Parathyroid adenoma (tissue), 2 donors: Measurements from ENCODE around the gene NAIP.
"Not testable (repeated sequence)": the region's sequence is repeated elsewhere in the genome, so short reads cannot be mapped to it uniquely, and the experiment has no call there.

Experiments
- H2AFZ ChIP-seq: fragments of 300-600 bp; sonication (generic); one replicate; pipeline ENCODE4 v1.7.0; 2017; ENCODE audit warnings: antibody characterized with exemption, mild to moderate bottlenecking
- H3K27ac ChIP-seq: fragments of 300-600 bp; sonication (generic); one replicate; pipeline ENCODE4 v1.7.0; 2017
- H3K27me3 ChIP-seq: fragments of 300-600 bp; sonication (generic); one replicate; pipeline ENCODE4 v1.7.0; 2017; ENCODE audit warnings: low read length; ENCODE audit not compliant: control insufficient read depth, insufficient read depth
- H3K36me3 ChIP-seq: fragments of 300-600 bp; sonication (generic); one replicate; pipeline ENCODE4 v1.7.0; 2017; ENCODE audit warnings: low read length; ENCODE audit not compliant: control insufficient read depth, insufficient read depth
- H3K4me1 ChIP-seq: fragments of 300-600 bp; sonication (generic); one replicate; pipeline ENCODE4 v1.7.0; 2017; ENCODE audit warnings: control low read depth
- H3K4me2 ChIP-seq: fragments of 300-600 bp; sonication (generic); one replicate; pipeline ENCODE4 v1.7.0; 2017; ENCODE audit warnings: low read length
- H3K4me3 ChIP-seq: fragments of 300-600 bp; sonication (generic); one replicate; pipeline ENCODE4 v1.7.0; 2017; ENCODE audit warnings: low read depth, low read length
- H3K79me2 ChIP-seq: fragments of 300-600 bp; sonication (generic); one replicate; pipeline ENCODE4 v1.7.0; 2017; ENCODE audit warnings: control low read depth
- H3K9ac ChIP-seq: fragments of 300-600 bp; sonication (generic); one replicate; pipeline ENCODE4 v1.7.0; 2017; ENCODE audit warnings: mild to moderate bottlenecking
- H3K9me3 ChIP-seq: fragments of 300-600 bp; sonication (generic); one replicate; pipeline ENCODE4 v1.7.0; 2017; ENCODE audit warnings: low read length; ENCODE audit not compliant: control insufficient read depth
- donor health status: primary hyperparathyroidism.

NAIP gene

DNA sequence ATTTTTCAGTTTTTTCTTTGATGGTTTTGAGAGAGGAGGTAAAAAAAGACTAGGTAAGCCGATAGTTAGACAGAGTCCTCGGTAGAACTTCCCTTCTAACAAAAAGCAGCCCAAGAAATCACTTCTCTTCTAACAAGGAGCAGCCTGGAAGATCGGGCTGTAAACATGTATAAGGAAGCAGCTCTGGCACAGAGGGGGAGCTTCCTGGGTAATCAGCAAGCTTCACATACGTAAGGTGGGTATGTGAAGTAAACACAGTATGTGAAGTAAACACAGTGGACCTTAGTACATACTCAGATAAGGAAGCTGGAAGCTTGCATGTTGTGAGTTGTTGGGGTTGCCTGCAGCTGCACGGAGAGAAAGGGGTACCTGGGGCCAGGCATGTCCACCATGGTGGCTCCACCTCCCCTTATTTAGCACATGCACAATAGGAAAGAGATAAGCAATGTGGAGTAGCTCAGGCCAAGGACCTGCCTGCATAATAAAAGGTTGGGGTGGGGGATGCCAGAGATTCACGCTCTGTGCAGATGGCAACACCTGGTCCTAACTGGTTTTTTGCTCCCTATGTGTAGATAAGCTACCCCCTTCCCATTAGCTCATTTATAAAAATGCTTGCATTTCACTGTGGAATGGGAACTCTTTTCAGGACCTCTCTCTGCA, 93.3 kb downstream of the NAIP start:
- H3K4me3 ChIP-seq, H3K9me3 ChIP-seq, H3K27me3 ChIP-seq, H2AFZ ChIP-seq, H3K36me3 ChIP-seq, H3K4me2 ChIP-seq, H3K9ac ChIP-seq, H3K27ac ChIP-seq, H3K79me2 ChIP-seq, H3K4me1 ChIP-seq: not testable (repeated sequence)

GRCh38 chr5:70925211-70925562, 100.0 kb downstream of the NAIP start:
- H3K4me1 ChIP-seq, H3K27ac ChIP-seq, H3K79me2 ChIP-seq, H3K4me3 ChIP-seq, H3K9ac ChIP-seq, H3K36me3 ChIP-seq, H2AFZ ChIP-seq, H3K4me2 ChIP-seq, H3K9me3 ChIP-seq, H3K27me3 ChIP-seq: not testable (repeated sequence)
